GM18526 (cell line): Measurements from ENCODE around the gene PYGB.

Experiments
- POLR2A ChIP-seq: IDR thresholded peaks from 3 replicates; pipeline ENCODE4 v1.6.1; 2011; ENCODE audit not compliant: insufficient read length; ENCODE audit errors: extremely low read depth

Gene PYGB

GRCh38 chr20:25269057-25269832 is 21.4 kb downstream of the PYGB start:
- TF ChIP-seq POLR2A = no peak

- no peak for TF ChIP-seq POLR2A
Measured at GRCh38 chr20:25269833-25270170, 21.9 kb downstream of the PYGB start.

GRCh38 chr20:25270829-25271251 is 23.0 kb downstream of the PYGB start:
- TF ChIP-seq POLR2A = no peak

- TF ChIP-seq POLR2A = no peak
Measured at GRCh38 chr20:25271486-25272222, 23.8 kb downstream of the PYGB start.

- no peak for TF ChIP-seq POLR2A
Measured at GRCh38 chr20:25272223-25273000, 24.5 kb downstream of the PYGB start.

GRCh38 chr20:25273046-25273445 is 25.2 kb downstream of the PYGB start:
- TF ChIP-seq POLR2A = no peak

GRCh38 chr20:25273541-25274358 is 25.9 kb downstream of the PYGB start:
- no peak for TF ChIP-seq POLR2A

- no peak for TF ChIP-seq POLR2A
Measured at GRCh38 chr20:25274481-25274880, 26.6 kb downstream of the PYGB start.

GRCh38 chr20:25274891-25275812 is 27.3 kb downstream of the PYGB start:
- TF ChIP-seq POLR2A = no peak

GRCh38 chr20:25275813-25276532 is 28.1 kb downstream of the PYGB start:
- no peak for TF ChIP-seq POLR2A

- no peak for TF ChIP-seq POLR2A
Measured at GRCh38 chr20:25276533-25277050, 28.7 kb downstream of the PYGB start.

GRCh38 chr20:25277051-25277801 is 29.3 kb downstream of the PYGB start:
- TF ChIP-seq POLR2A = no peak
